ENCODE measurements around the gene PLA2G4A.

Gene PLA2G4A

GRCh38 chr1:186828611-186829454 is at the start of gene PLA2G4A:
Gene PLA2G4A (plus strand): TSS chr1:186828949. CDS start chr1:186854355, 25,406 bp downstream.
- DNase-seq: no peak

- no peak for DNase-seq
Observed at GRCh38 chr1:186780076-186780475, 48.7 kb upstream of the PLA2G4A start.

- no peak for DNase-seq
Observed at GRCh38 chr1:186781730-186782129, 47.0 kb upstream of the PLA2G4A start.

GRCh38 chr1:186782791-186783190 is 46.0 kb upstream of the PLA2G4A start:
- no peak for DNase-seq

GRCh38 chr1:186783193-186783592 is 45.6 kb upstream of the PLA2G4A start:
- no peak for DNase-seq

GRCh38 chr1:186785503-186785902 is 43.2 kb upstream of the PLA2G4A start:
- DNase-seq: no peak

GRCh38 chr1:186790101-186790500 is 38.6 kb upstream of the PLA2G4A start:
- DNase-seq: no peak

- DNase-seq: no peak
Observed at GRCh38 chr1:186792870-186793581, 35.7 kb upstream of the PLA2G4A start.

GRCh38 chr1:186793582-186793927 is 35.2 kb upstream of the PLA2G4A start:
- no peak for DNase-seq

GRCh38 chr1:186798960-186799688 is 29.6 kb upstream of the PLA2G4A start:
- DNase-seq: no peak

GRCh38 chr1:186799689-186800054 is 29.1 kb upstream of the PLA2G4A start:
- no peak for DNase-seq

- DNase-seq: no peak
Observed at GRCh38 chr1:186802388-186802787, 26.4 kb upstream of the PLA2G4A start.

- no peak for DNase-seq
Observed at GRCh38 chr1:186804679-186805078, 24.1 kb upstream of the PLA2G4A start.

- DNase-seq: no peak
Observed at GRCh38 chr1:186806477-186806876, 22.3 kb upstream of the PLA2G4A start.

- DNase-seq: no peak
Observed at GRCh38 chr1:186807163-186807562, 21.6 kb upstream of the PLA2G4A start.

- no peak for DNase-seq
Observed at GRCh38 chr1:186811892-186812291, 16.9 kb upstream of the PLA2G4A start.

- DNase-seq: no peak
Observed at GRCh38 chr1:186812570-186812969, 16.2 kb upstream of the PLA2G4A start.

GRCh38 chr1:186813420-186813819 is 15.3 kb upstream of the PLA2G4A start:
- no peak for DNase-seq

- no peak for DNase-seq
Observed at GRCh38 chr1:186819126-186819525, 9.6 kb upstream of the PLA2G4A start.

- DNase-seq: no peak
Observed at GRCh38 chr1:186819563-186819962, 9.2 kb upstream of the PLA2G4A start.

- no peak for DNase-seq
Observed at GRCh38 chr1:186829686-186830587, 1.2 kb downstream of the PLA2G4A start.

GRCh38 chr1:186831168-186831567 is 2.4 kb downstream of the PLA2G4A start:
- no peak for DNase-seq

All from GOT3 (cell line).